ENCODE measurements around the gene CBX4.
A peak's percentile ranks its signal among the peaks of the same experiment; 100 is the strongest.

Gene CBX4

GRCh38 chr17:79811011-79811867, 28.0 kb downstream of the CBX4 start:
- DNase-seq = peak; percentile 50 to 51

GRCh38 chr17:79810130-79811010, 28.9 kb downstream of the CBX4 start:
- peak; percentile 71 to 75 for DNase-seq

- DNase-seq = no peak
Observed at GRCh38 chr17:79809530-79810129, 29.6 kb downstream of the CBX4 start.

- no peak for DNase-seq
Observed at GRCh38 chr17:79808763-79809529, 30.3 kb downstream of the CBX4 start.

GRCh38 chr17:79806863-79807720, 32.1 kb downstream of the CBX4 start:
- no peak for DNase-seq

GRCh38 chr17:79806446-79806760, 32.8 kb downstream of the CBX4 start:
- no peak for DNase-seq

GRCh38 chr17:79804856-79805696, 34.2 kb downstream of the CBX4 start:
- no peak for DNase-seq

GRCh38 chr17:79803997-79804855, 35.0 kb downstream of the CBX4 start:
- peak; percentile 76 to 83 for DNase-seq

- no peak for DNase-seq
Observed at GRCh38 chr17:79803421-79803996, 35.7 kb downstream of the CBX4 start.

GRCh38 chr17:79802736-79803420, 36.4 kb downstream of the CBX4 start:
- DNase-seq = no peak

- DNase-seq = no peak
Observed at GRCh38 chr17:79802039-79802735, 37.1 kb downstream of the CBX4 start.

GRCh38 chr17:79801156-79802038, 37.8 kb downstream of the CBX4 start:
- DNase-seq = no peak

- peak; percentile 53 to 58 for DNase-seq
Observed at GRCh38 chr17:79800325-79801155, 38.7 kb downstream of the CBX4 start.

- no peak for DNase-seq
Observed at GRCh38 chr17:79799538-79800324, 39.5 kb downstream of the CBX4 start.

GRCh38 chr17:79799174-79799537, 40.1 kb downstream of the CBX4 start:
- DNase-seq = no peak

Measured in activated CD4-positive, alpha-beta T cell treated with anti-CD3 and anti-CD28 coated beads, Interleukin-2, amount 50 U/mL, for 48 hours (primary cell).